CD1c-positive myeloid dendritic cell (primary cell): ENCODE data around the gene TTC33.
A peak's percentile ranks its signal among the peaks of the same experiment; 100 is the strongest.
"Not testable (repeated sequence)": the region's sequence is repeated elsewhere in the genome, so short reads cannot be mapped to it uniquely, and the experiment has no call there.

Source experiments
- DNase-seq: peaks from one replicate; pipeline ENCODE4 v3.0.0-alpha.2; 2016; ENCODE audit errors: extremely low spot score

TTC33 gene

GRCh38 chr5:40571729-40572128, 184.0 kb downstream of the TTC33 start:
- DNase-seq: peak; percentile 44

- peak; percentile 12 for DNase-seq
These were observed 185.2 kb downstream of the TTC33 start for GRCh38 chr5:40570408-40571129.

- DNase-seq: peak; percentile 32
These were observed 186.1 kb downstream of the TTC33 start for GRCh38 chr5:40569546-40570270.

GRCh38 chr5:40568548-40568947, 187.2 kb downstream of the TTC33 start:
- no peak for DNase-seq

DNA sequence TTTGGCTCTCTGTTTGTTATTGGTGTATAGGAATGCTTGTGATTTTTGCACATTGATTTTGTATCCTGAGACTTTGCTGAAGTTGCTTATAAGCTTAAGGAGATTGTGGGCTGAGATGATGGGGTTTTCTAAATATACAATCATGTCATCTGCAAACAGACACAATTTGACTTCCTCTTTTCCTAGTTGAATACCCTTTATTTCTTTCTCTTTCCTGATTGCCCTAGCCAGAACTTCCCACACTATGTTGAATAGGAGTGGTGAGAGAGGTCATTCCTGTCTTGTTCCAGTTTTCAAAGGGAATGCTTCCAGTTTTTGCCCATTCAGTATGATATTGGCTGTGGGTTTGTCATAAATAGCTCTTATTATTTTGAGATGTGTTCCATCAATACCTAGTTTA, 192.6 kb downstream of the TTC33 start:
- DNase-seq: not testable (repeated sequence)

DNA sequence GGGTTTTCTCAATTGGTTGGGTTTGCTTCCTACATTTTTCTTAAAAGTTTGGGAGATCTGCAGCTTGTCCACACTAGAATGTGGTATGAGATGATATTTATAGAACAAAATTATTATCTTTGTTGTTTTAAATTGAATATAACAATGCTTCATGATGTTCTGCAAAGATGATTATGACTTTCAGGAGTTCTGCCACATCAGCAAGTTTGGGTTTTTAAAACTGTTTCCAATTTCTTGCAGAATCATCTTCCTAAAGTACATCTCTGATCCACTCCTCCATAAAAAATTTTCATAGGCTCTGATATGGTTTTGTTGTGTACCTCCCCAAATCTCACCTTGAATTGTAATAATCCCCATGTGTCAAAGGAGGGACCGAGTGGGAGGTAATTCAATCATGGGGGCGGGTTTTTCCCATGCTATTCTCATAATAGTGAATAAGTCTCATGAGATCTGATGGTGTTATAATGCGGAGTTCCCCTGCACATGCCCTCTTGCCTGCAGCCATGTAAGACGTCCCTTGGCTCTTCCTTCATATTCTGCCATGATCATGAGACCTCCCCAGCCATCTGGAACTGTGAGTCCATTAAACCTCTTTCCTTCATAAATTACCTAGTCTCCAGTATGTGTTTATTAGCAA, 195.2 kb downstream of the TTC33 start:
- DNase-seq: no peak

DNA sequence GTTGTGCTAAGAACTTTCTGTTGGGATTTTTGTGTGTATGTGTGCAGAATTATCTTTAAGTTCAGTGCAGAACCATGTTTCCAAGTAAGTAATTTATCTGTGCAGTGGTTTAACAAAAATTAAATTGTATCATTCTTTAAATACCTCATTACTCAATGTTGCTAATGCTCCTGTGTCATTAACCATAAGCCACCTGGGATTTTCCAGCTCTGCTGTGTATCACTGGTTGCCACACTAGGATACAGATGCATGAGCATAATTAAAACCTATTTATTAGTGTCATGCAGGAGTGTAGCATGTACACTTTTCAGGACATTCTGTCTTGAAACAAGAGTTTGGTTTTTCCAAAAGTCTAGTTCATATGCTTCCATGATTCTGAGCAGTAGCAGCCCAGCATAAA, 196.5 kb downstream of the TTC33 start:
- no peak for DNase-seq

GRCh38 chr5:40557501-40557900, 198.3 kb downstream of the TTC33 start:
- DNase-seq: no peak

DNA sequence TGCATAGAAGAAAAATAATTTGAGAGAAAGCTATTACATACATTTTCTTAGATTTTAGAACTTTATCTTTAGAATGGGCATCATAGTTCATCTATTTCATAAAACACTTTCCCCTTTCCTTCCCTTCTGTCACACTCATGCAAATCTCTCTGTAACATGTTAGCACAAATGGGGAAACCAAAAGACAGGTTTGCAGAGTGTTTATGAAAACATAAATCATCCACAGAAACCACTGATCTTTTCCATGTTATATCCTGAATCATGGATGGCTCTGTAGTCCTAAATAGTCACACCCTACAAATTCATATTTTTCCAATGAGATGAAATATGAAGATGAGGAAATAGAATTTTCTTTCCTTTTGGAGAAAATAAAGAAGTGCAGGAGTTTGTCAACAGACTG, 198.9 kb downstream of the TTC33 start:
- no peak for DNase-seq

GRCh38 chr5:40555886-40556285, 199.9 kb downstream of the TTC33 start:
- no peak for DNase-seq

- DNase-seq: no peak
These were observed 200.9 kb downstream of the TTC33 start for GRCh38 chr5:40554813-40555212.

GRCh38 chr5:40554054-40554453, 201.7 kb downstream of the TTC33 start:
- no peak for DNase-seq

DNA sequence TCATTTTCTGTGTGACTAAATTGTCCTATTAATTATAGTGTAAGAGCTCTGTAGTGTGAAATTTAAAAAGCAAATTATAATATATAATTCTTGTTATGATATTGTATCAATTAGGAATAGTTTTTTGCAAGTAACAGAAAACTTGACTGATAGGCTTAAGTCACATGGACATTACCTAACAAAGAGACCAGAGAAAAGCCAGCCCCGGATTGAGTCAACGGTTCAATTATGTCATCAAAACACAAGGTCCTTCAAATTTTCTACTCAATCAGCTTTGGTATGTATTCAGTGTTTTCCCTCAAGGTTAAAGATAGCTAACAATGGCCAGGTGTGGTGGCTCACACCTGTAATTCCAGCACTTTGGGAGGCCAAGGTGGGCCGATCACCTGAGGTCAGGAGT, 202.8 kb downstream of the TTC33 start:
- DNase-seq: no peak

GRCh38 chr5:40551496-40552491, 204.0 kb downstream of the TTC33 start:
- peak; percentile 26 for DNase-seq

GRCh38 chr5:40550481-40550880, 205.3 kb downstream of the TTC33 start:
- DNase-seq: no peak

- DNase-seq: no peak
These were observed 206.1 kb downstream of the TTC33 start for GRCh38 chr5:40549616-40550015.

GRCh38 chr5:40547994-40548575, 207.7 kb downstream of the TTC33 start:
- no peak for DNase-seq

GRCh38 chr5:40547557-40547956, 208.2 kb downstream of the TTC33 start:
- DNase-seq: no peak

DNA sequence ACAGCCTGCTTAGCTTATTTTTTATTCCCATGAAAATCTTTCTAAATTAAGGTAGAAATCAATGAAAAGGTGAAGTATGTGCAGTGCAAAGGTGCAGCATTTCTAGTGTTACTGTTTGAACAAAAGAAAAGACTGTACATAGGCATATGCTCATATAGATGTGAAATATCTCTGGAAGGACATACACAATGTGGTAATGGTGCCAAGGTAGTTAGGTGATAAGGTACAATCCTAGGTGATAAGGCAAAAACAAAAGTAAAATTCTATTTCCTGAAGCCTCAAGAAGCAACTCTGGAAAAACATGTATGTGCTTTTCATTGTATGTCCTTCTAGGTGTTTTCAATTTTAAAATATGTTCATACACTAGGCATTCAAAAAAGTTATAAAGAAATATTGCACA, 215.5 kb downstream of the TTC33 start:
- no peak for DNase-seq

GRCh38 chr5:40524677-40525076, 231.1 kb downstream of the TTC33 start:
- DNase-seq: no peak

GRCh38 chr5:40521925-40522324, 233.8 kb downstream of the TTC33 start:
- no peak for DNase-seq
